ENCODE data around the gene TMEM179. TPM values are rescaled to one million over a fixed set of nuclear protein-coding genes. Genes with fewer than 3 reads are reported as not detected.

TMEM179 gene
- total RNA-seq, 2 experiments from 2014 or later: 0.17 to 0.21 TPM

GRCh38 chr14:104567141-104567956 lies 37.2 kb downstream of the TMEM179 start:
- H3K9me3 Mint-ChIP-seq: no peaks in the 10 kb centered on the region
- no peak overlapping the region for H3K4me3 Mint-ChIP-seq
- peaks cover 3% of the 10 kb centered on the region for H3K4me1 Mint-ChIP-seq (ENCODE audit: low read depth)
- H3K36me3 Mint-ChIP-seq (ENCODE audit: low read depth): no peaks in the 10 kb centered on the region
- CTCF ChIA-PET: no interaction called here
- intact Hi-C loops (cut with micrococcal nuclease): no loop called here
- no peak overlapping the region for H3K27ac Mint-ChIP-seq
- H3K27me3 Mint-ChIP-seq (ENCODE audit: low read depth): peaks cover 14% of the 10 kb centered on the region
- DNase-seq: no peak

DNA sequence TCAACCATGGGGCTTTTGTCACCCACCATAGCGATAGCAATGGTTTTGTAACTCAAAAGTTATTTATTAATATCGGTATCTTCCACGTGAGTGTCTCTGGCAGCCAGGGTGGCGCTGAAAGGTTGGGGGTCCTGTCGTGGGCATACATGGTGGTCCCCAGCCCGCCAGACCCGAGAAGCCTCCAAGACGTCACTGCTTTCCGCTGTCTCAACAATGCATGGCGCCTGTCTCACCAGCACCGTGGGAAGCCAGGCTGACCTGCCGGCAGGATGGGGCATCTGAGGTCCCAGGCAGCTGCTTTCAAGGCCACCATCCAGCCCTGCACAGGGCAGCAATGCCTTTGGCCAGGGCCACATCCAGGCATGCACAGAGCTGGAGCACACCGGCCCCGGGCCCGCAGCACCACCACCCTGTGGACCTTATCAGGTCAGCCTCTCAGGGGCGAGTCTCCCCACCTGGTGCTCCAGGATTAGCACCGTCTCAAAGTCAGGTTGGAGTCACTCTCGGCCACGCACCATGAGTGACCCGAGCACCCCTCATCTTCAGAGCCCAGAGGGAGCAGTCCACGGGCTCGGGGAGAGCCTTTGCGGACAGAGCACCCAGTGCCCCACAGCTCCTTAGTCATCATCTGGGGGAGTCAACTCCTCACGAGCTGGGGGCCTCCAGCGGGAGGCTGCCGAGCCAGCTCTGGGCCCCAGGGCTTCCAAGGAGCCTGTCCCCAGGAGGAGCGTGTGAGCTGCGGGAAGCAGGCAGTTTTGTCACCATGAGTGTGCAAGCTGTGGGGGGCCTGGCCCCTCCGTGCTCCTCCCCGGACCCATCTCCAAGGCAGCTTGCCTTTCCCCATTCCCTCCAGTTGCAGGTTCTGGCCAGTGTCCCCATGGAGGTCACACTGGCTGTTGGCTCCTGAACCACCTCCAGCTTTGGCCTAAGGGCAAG lies 39.6 kb downstream of the TMEM179 start:
- Mint-ChIP-seq H3K9me3 (no peaks in the 10 kb centered on the region), H3K4me3 (no peak overlapping the region), H3K27ac (no peak overlapping the region), H3K36me3 (ENCODE audit: low read depth) (no peaks in the 10 kb centered on the region), H3K4me1 (ENCODE audit: low read depth) (peaks cover 3% of the 10 kb centered on the region), H3K27me3 (ENCODE audit: low read depth) (peaks cover 14% of the 10 kb centered on the region)
- intact Hi-C loops (cut with micrococcal nuclease): loop anchor here (1.0 to 5.0 kb wide), 2 partner anchors 413 to 428 kb away; no protein-coding TSS in a partner anchor
- DNase-seq: no peak
- CTCF ChIA-PET: interaction anchor here (0.6 to 1.7 kb wide), 13 partner anchors 9 to 487 kb away, joined by 3 to 11 read pairs (median 4); no protein-coding TSS in a partner anchor

DNA sequence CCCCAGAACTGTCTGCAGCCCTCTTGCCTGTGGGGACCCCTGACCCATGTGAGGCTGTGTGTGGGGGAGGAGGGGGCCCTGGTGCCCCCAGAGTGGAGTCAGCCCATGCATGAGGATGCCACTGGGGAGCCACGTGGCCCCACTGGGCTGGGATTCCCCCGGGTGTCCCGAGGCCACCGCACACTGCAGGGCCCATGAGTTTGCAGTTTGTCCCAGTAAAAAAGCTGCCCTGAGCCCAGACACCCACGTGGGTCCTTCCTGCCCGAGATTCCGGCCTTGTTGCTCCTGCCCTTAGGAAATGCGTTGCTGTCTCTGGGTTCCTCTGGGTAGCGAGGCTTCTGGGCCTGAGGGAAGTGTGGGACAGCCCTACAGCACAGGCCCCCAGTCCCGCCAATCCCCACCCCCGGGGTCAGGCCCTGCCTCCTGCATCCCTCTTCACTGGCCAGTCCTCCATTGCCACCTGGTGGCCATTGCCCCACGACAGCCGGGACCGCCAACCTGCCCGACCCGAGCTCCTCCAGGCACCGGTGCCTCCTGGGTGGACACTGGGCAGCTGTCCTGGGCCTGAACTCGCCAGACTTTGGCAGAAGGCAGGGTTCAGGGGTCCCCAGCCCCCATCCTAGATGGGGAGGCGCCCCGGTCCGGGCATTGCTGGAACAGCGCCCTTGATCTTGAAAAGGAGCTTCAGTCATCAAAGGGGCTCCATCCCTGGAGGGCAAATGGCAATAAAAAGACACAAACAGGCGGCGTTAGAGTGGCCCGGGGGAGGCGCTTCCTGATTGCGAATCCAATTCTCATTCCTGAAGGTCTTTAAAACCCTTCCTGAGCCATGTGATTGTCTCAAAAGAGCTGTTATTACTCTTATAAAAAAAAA lies 40.6 kb downstream of the TMEM179 start:
- Mint-ChIP-seq H3K27ac (no peak overlapping the region), H3K4me3 (no peak overlapping the region), H3K36me3 (ENCODE audit: low read depth) (no peaks in the 10 kb centered on the region), H3K27me3 (ENCODE audit: low read depth) (peaks cover 14% of the 10 kb centered on the region), H3K4me1 (ENCODE audit: low read depth) (peaks cover 3% of the 10 kb centered on the region), H3K9me3 (no peaks in the 10 kb centered on the region)
- peak; percentile 80 for DNase-seq
- intact Hi-C loops (cut with micrococcal nuclease): loop anchor here (1.0 to 5.0 kb wide), 3 partner anchors 412 to 486 kb away; no protein-coding TSS in a partner anchor
- CTCF ChIA-PET: interaction anchor here (0.6 to 1.7 kb wide), 13 partner anchors 9 to 486 kb away, joined by 3 to 11 read pairs (median 4); no protein-coding TSS in a partner anchor

- CTCF ChIA-PET: interaction anchor here (0.8 to 1.7 kb wide), 5 partner anchors 11 to 485 kb away, joined by 3 to 5 read pairs (median 3); no protein-coding TSS in a partner anchor
- intact Hi-C loops (cut with micrococcal nuclease): loop anchor here (1.0 to 5.0 kb wide), 2 partner anchors 411 to 485 kb away; no protein-coding TSS in a partner anchor
- no peaks in the 10 kb centered on the region for H3K36me3 Mint-ChIP-seq (ENCODE audit: low read depth)
- no peak overlapping the region for H3K4me3 Mint-ChIP-seq
- H3K9me3 Mint-ChIP-seq: no peaks in the 10 kb centered on the region
- no peak for DNase-seq
- peaks cover 14% of the 10 kb centered on the region for H3K27me3 Mint-ChIP-seq (ENCODE audit: low read depth)
- no peak overlapping the region for H3K27ac Mint-ChIP-seq
- H3K4me1 Mint-ChIP-seq (ENCODE audit: low read depth): peaks cover 3% of the 10 kb centered on the region
Measured at GRCh38 chr14:104563191-104563741, 41.3 kb downstream of the TMEM179 start.

DNA sequence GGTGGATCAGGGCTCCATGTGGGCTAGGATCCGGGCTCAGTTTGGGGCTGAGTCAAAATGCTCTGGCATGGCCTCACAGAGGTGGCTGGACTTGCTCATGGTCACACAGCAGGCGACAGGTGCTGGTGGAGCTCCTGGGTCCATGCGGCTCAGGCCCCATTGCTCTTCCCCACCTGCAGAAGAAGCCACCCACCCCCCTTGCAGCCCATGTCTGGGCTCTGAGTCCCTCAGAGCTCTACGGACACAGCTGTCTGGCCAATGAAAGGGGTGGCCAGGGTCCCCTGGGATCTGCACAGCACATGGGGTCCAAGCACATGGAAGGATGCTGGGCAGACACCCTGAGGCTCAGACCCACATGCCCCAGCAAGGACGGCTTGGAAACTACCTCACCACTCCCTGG lies 42.0 kb downstream of the TMEM179 start:
- Mint-ChIP-seq H3K27me3 (ENCODE audit: low read depth) (peaks cover 13% of the 10 kb centered on the region), H3K27ac (no peak overlapping the region), H3K4me1 (ENCODE audit: low read depth) (peaks cover 3% of the 10 kb centered on the region), H3K4me3 (no peak overlapping the region), H3K36me3 (ENCODE audit: low read depth) (no peaks in the 10 kb centered on the region), H3K9me3 (no peaks in the 10 kb centered on the region)
- no peak for DNase-seq
- CTCF ChIA-PET: interaction anchor here (1.4 kb wide), 1 partner anchor 484 kb away, joined by 3 read pairs; no protein-coding TSS in a partner anchor
- intact Hi-C loops (cut with micrococcal nuclease): loop anchor here (1.0 to 5.0 kb wide), 2 partner anchors 410 to 484 kb away; no protein-coding TSS in a partner anchor

DNA sequence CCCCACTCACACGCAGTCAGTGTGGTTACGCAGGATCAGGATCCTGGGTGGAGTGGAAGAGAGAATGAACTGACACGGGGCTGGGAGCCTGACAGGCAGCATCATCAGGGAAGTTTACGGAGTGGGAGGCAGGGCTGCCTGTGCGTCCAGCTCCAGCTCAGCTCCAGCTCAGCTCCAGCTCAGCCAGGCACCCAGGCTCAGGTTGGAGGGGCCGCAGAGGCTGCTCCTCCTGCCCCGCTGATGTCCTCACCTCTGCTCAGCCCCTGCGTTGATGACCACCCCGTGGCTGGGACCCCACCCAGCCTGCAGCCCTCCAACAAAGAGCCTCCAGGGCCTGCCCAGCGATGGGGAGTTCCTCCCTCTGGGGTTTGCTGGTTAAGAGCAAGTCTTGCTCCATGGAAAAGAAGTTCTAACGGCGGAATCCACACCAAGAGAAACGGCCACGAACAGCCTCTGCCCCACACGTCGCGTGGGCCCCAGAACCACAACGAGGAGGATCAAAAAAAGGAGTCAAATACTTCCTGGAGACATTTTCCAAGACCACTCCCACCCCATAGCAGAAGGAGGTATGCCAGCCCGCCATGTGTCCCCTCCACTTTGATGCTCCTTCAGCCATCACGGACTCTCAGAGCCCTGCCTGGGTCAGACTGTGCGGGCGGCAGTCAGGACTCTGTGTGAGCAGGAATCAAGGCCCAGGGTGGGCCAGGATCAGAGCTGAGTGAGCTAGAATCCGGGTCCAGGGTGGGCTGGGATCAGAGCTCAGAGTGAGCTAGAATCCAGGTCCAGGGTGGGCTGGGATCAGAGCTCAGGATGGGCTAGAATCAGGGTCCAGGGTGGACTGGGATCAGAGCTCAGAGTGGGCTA lies 42.7 kb downstream of the TMEM179 start:
- Mint-ChIP-seq H3K4me1 (ENCODE audit: low read depth) (peaks cover 3% of the 10 kb centered on the region), H3K9me3 (no peaks in the 10 kb centered on the region), H3K27ac (no peak overlapping the region), H3K27me3 (ENCODE audit: low read depth) (peaks cover 11% of the 10 kb centered on the region), H3K4me3 (no peak overlapping the region), H3K36me3 (ENCODE audit: low read depth) (no peaks in the 10 kb centered on the region)
- CTCF ChIA-PET: interaction anchor here (1.4 kb wide), 1 partner anchor 483 kb away, joined by 3 read pairs; no protein-coding TSS in a partner anchor
- DNase-seq: no peak
- intact Hi-C loops (cut with micrococcal nuclease): loop anchor here (5.0 kb wide), 1 partner anchor 410 kb away; no protein-coding TSS in a partner anchor

DNA sequence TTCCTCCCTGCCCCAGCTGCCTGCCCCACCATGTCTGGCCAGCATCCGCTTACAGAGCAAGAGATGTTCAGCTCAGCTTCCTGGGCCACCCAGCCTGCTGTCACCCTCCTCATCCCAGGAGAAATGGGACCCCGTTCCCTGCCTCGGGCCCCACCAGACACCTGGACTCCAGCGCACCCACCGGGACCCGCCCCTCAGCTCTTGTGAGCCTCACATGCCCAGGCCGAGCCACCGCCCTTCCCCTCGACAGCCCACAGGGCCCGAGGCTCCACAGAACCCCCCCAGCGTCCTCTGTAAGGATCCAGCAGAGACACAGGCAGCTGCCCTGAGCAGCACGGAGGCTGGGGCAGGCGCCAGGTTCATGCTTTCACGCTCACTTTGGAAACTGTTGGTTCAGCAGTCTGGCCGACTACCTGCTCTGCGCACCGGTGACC lies 43.4 kb downstream of the TMEM179 start:
- Mint-ChIP-seq H3K4me3 (no peak overlapping the region), H3K4me1 (ENCODE audit: low read depth) (peaks cover 3% of the 10 kb centered on the region), H3K27me3 (ENCODE audit: low read depth) (peaks cover 11% of the 10 kb centered on the region), H3K9me3 (no peaks in the 10 kb centered on the region), H3K27ac (no peak overlapping the region), H3K36me3 (ENCODE audit: low read depth) (no peaks in the 10 kb centered on the region)
- intact Hi-C loops (cut with micrococcal nuclease): loop anchor here (5.0 kb wide), 1 partner anchor 409 kb away; no protein-coding TSS in a partner anchor
- CTCF ChIA-PET: no interaction called here
- DNase-seq: no peak

DNA sequence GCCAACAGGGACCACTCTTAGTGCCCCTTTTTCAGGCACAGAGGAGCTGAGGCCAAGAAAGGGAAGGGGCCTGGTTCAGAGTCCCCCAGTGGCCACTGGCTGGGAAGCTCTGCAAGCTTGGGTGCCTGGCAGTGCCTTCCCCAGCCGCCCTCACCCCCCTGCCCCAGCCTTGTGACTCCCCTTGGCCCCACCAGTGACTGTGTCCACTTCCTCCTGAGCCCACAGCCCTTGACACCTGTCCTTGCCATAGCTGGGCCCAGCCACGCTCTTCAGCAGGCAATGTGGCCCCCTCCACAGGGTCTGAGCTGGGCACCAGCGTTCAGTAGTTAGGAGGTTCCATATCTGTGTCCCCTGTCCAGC lies 44.0 kb downstream of the TMEM179 start:
- Mint-ChIP-seq H3K4me1 (ENCODE audit: low read depth) (peaks cover 3% of the 10 kb centered on the region), H3K27ac (no peak overlapping the region), H3K9me3 (no peaks in the 10 kb centered on the region), H3K4me3 (no peak overlapping the region), H3K36me3 (ENCODE audit: low read depth) (no peaks in the 10 kb centered on the region), H3K27me3 (ENCODE audit: low read depth) (peaks cover 8% of the 10 kb centered on the region)
- intact Hi-C loops (cut with micrococcal nuclease): loop anchor here (5.0 kb wide), 1 partner anchor 408 kb away; no protein-coding TSS in a partner anchor
- no peak for DNase-seq
- CTCF ChIA-PET: no interaction called here

GRCh38 chr14:104559804-104560585 lies 44.6 kb downstream of the TMEM179 start:
- CTCF ChIA-PET: no interaction called here
- H3K9me3 Mint-ChIP-seq: no peaks in the 10 kb centered on the region
- H3K36me3 Mint-ChIP-seq (ENCODE audit: low read depth): no peaks in the 10 kb centered on the region
- peaks cover 6% of the 10 kb centered on the region for H3K27me3 Mint-ChIP-seq (ENCODE audit: low read depth)
- H3K4me3 Mint-ChIP-seq: no peak overlapping the region
- intact Hi-C loops (cut with micrococcal nuclease): loop anchor here (5.0 kb wide), 1 partner anchor 408 kb away; no protein-coding TSS in a partner anchor
- peaks cover 3% of the 10 kb centered on the region for H3K4me1 Mint-ChIP-seq (ENCODE audit: low read depth)
- no peak overlapping the region for H3K27ac Mint-ChIP-seq
- no peak for DNase-seq

Measured in activated naive CD4-positive, alpha-beta T cell treated with anti-CD3 and anti-CD28 coated beads for 36 hours (primary cell).